ENCODE data around the gene PKNOX2. TPM values are rescaled to one million over a fixed set of nuclear protein-coding genes. Genes with fewer than 3 reads are reported as not detected.

The PKNOX2 gene
- total RNA-seq, 1 experiment from 2014 or later = 3.7 TPM

DNA sequence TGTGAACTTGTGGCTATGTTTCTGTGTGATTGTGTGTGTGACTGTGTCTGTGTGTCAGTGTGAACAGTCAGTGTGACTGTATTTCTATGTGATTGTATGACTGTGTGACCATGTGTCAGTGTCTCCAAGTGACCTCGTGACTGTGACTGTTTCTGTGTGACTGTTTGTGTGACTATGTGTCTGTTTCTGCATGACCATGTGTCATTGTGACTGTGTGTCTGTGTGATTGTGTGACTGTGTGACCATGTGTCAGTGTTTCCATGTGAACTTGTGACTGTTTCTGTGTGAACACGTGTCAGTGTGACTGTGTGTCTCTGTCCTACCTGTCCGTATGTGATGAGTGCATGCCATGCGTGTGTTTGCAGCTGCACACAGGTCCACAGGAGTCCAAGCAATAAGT lies 8.8 kb upstream of the PKNOX2 start (continued):
- TF ChIP-seq ZNF219 (CRISPR knock-in tag; IDR thresholded peaks at IDR 0.05; ENCODE audit: borderline replicate concordance) = no peak
- TF ChIP-seq GRHL2 (CRISPR knock-in tag; IDR thresholded peaks at IDR 0.05; ENCODE audit: insufficient replicate concordance, severe bottlenecking) = no peak
- TF ChIP-seq, protein P1, sequence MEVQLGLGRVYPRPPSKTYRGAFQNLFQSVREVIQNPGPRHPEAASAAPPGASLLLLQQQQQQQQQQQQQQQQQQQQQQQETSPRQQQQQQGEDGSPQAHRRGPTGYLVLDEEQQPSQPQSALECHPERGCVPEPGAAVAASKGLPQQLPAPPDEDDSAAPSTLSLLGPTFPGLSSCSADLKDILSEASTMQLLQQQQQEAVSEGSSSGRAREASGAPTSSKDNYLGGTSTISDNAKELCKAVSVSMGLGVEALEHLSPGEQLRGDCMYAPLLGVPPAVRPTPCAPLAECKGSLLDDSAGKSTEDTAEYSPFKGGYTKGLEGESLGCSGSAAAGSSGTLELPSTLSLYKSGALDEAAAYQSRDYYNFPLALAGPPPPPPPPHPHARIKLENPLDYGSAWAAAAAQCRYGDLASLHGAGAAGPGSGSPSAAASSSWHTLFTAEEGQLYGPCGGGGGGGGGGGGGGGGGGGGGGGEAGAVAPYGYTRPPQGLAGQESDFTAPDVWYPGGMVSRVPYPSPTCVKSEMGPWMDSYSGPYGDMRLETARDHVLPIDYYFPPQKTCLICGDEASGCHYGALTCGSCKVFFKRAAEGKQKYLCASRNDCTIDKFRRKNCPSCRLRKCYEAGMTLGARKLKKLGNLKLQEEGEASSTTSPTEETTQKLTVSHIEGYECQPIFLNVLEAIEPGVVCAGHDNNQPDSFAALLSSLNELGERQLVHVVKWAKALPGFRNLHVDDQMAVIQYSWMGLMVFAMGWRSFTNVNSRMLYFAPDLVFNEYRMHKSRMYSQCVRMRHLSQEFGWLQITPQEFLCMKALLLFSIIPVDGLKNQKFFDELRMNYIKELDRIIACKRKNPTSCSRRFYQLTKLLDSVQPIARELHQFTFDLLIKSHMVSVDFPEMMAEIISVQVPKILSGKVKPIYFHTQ (CRISPR knock-in tag; IDR thresholded peaks at IDR 0.05) = no peak

DNA sequence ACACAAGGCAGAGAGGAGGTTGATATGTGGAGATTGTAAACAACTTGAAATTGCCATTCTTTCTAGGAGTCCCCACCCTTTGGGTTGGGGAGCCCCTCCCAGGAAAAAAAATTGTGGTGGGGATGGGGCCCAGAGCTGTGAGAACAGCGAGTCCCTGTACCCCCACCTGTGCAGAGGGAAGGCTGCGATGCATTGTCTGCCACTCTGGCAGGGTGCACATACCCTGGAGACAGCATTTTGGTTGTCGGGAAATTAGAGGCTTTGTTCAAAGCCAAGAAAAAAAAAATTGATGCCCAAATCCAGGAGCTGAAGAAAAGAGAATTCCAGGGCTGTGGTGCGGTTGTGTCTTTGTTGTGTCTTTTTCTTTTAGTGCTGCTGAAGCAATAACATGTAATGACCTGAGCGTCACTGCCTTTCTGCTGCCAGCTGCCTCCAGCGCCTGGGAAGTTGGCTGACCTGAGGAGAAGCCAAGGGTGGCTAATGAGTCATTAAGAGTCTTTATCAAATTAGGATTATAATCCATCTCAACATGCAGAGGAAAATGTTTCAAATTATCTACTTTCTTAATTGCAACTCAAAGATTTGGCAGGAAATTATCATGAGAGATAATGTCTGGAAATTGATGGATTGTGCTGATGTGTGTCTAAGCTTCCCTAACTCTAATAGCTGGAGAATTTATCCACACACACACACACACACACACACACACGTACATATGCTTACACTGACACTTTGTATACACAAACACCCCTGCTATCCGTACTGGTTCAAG lies 8.0 kb upstream of the PKNOX2 start:
- H3K27me3 Mint-ChIP-seq (ENCODE audit: low read depth) = peaks cover 31% of the 10 kb centered on the region
- H3K36me3 Mint-ChIP-seq = no peaks in the 10 kb centered on the region; the same call in 1 of the 2 replicates
- H3K4me1 Mint-ChIP-seq = peaks cover 13% of the 10 kb centered on the region
- peaks cover 12% of the 10 kb centered on the region for H3K9me3 Mint-ChIP-seq
- H3K27ac Mint-ChIP-seq = no peak overlapping the region
- no peak for TF ChIP-seq NFYB (CRISPR knock-in tag; conservative IDR thresholded peaks at IDR 0.05; ENCODE audit: low read depth)
- TF ChIP-seq, protein P2, sequence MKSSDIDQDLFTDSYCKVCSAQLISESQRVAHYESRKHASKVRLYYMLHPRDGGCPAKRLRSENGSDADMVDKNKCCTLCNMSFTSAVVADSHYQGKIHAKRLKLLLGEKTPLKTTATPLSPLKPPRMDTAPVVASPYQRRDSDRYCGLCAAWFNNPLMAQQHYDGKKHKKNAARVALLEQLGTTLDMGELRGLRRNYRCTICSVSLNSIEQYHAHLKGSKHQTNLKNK (CRISPR knock-in tag; IDR thresholded peaks at IDR 0.05) = no peak
- no peak for TF ChIP-seq RORB (CRISPR knock-in tag; IDR thresholded peaks at IDR 0.05)
- TF ChIP-seq, protein P1 (CRISPR knock-in tag; IDR thresholded peaks at IDR 0.05) = no peak
- TF ChIP-seq JUN (CRISPR knock-in tag; IDR thresholded peaks at IDR 0.05) = no peak
- POLR2A ChIA-PET = no interaction called here
- DNase-seq (ENCODE audit: low spot score) (no peak), ATAC-seq (no peak)
- CTCF ChIA-PET = interaction anchor here (1.1 kb wide), 1 partner anchor 65 kb away, joined by 3 read pairs; no protein-coding TSS in a partner anchor
- H3K4me3 Mint-ChIP-seq = no peak overlapping the region

DNA sequence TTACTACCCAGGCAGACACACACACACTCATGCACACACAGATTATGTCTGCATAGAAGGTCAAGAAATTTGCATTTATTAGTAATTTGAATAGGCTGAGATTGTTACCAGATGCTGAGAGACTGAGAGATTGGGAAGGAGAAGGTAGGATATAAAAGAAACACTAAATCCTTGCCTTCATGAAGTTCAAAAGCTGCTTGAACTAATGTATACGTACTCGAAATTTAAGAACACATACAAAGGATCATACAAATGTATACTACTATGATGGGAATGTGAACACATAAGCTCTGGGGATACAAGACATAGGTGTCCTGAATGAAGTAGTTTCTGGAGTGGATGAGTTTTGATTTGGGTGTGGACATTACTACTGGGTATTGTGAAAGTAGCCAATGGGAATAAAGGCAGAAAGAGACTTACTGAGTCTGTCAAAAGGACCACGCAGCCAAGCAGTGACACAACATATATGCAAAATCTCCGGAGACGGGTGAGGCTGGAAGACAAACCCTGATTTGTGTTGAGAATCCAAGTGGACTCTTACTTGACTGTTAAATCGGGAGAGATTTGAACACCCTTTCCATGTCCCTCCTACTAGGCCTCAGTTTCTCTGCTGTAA lies 7.3 kb upstream of the PKNOX2 start:
- no peak for ATAC-seq
- ChIA-PET CTCF (interaction anchor here (1.1 to 3.6 kb wide), 2 partner anchors 16 to 66 kb away, joined by 3 to 28 read pairs; no protein-coding TSS in a partner anchor), POLR2A (no interaction called here)
- H3K36me3 Mint-ChIP-seq = no peaks in the 10 kb centered on the region; the same call in 1 of the 2 replicates
- H3K9me3 Mint-ChIP-seq = peaks cover 12% of the 10 kb centered on the region
- H3K4me3 Mint-ChIP-seq = no peak overlapping the region
- H3K27me3 Mint-ChIP-seq (ENCODE audit: low read depth) = peaks cover 30% of the 10 kb centered on the region
- no peak overlapping the region for H3K27ac Mint-ChIP-seq
- H3K4me1 Mint-ChIP-seq = peaks cover 20% of the 10 kb centered on the region
- no peak for DNase-seq (ENCODE audit: low spot score)
- TF ChIP-seq, protein P3, sequence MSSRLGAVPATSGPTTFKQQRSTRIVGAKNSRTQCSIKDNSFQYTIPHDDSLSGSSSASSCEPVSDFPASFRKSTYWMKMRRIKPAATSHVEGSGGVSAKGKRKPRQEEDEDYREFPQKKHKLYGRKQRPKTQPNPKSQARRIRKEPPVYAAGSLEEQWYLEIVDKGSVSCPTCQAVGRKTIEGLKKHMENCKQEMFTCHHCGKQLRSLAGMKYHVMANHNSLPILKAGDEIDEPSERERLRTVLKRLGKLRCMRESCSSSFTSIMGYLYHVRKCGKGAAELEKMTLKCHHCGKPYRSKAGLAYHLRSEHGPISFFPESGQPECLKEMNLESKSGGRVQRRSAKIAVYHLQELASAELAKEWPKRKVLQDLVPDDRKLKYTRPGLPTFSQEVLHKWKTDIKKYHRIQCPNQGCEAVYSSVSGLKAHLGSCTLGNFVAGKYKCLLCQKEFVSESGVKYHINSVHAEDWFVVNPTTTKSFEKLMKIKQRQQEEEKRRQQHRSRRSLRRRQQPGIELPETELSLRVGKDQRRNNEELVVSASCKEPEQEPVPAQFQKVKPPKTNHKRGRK (CRISPR knock-in tag; IDR thresholded peaks at IDR 0.05; ENCODE audit: borderline replicate concordance) = no peak
- TF ChIP-seq GRHL2 (CRISPR knock-in tag; IDR thresholded peaks at IDR 0.05; ENCODE audit: insufficient replicate concordance, severe bottlenecking) (no peak), ZNF121 (CRISPR knock-in tag; IDR thresholded peaks at IDR 0.05) (no peak), RORB (CRISPR knock-in tag; IDR thresholded peaks at IDR 0.05) (no peak), FOXK1 (CRISPR knock-in tag; IDR thresholded peaks at IDR 0.05) (no peak), SOX15 (CRISPR knock-in tag; IDR thresholded peaks at IDR 0.05) (no peak), ZNF416 (CRISPR knock-in tag; IDR thresholded peaks at IDR 0.05) (no peak), ZNF317 (CRISPR knock-in tag; IDR thresholded peaks at IDR 0.05; ENCODE audit: borderline replicate concordance, low read depth) (no peak), ZNF138 (CRISPR knock-in tag; conservative IDR thresholded peaks at IDR 0.05) (no peak)
- TF ChIP-seq, protein P2 (CRISPR knock-in tag; IDR thresholded peaks at IDR 0.05) = no peak
- TF ChIP-seq, protein P4, sequence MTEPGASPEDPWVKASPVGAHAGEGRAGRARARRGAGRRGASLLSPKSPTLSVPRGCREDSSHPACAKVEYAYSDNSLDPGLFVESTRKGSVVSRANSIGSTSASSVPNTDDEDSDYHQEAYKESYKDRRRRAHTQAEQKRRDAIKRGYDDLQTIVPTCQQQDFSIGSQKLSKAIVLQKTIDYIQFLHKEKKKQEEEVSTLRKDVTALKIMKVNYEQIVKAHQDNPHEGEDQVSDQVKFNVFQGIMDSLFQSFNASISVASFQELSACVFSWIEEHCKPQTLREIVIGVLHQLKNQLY (CRISPR knock-in tag; IDR thresholded peaks at IDR 0.05) = no peak
- TF ChIP-seq, protein P5, sequence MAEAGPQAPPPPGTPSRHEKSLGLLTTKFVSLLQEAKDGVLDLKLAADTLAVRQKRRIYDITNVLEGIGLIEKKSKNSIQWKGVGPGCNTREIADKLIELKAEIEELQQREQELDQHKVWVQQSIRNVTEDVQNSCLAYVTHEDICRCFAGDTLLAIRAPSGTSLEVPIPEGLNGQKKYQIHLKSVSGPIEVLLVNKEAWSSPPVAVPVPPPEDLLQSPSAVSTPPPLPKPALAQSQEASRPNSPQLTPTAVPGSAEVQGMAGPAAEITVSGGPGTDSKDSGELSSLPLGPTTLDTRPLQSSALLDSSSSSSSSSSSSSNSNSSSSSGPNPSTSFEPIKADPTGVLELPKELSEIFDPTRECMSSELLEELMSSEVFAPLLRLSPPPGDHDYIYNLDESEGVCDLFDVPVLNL (CRISPR knock-in tag; IDR thresholded peaks at IDR 0.05; ENCODE audit: borderline replicate concordance, low read depth) = no peak
- TF ChIP-seq, protein P6, sequence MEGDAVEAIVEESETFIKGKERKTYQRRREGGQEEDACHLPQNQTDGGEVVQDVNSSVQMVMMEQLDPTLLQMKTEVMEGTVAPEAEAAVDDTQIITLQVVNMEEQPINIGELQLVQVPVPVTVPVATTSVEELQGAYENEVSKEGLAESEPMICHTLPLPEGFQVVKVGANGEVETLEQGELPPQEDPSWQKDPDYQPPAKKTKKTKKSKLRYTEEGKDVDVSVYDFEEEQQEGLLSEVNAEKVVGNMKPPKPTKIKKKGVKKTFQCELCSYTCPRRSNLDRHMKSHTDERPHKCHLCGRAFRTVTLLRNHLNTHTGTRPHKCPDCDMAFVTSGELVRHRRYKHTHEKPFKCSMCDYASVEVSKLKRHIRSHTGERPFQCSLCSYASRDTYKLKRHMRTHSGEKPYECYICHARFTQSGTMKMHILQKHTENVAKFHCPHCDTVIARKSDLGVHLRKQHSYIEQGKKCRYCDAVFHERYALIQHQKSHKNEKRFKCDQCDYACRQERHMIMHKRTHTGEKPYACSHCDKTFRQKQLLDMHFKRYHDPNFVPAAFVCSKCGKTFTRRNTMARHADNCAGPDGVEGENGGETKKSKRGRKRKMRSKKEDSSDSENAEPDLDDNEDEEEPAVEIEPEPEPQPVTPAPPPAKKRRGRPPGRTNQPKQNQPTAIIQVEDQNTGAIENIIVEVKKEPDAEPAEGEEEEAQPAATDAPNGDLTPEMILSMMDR (IDR thresholded peaks at IDR 0.05) = no peak

Measured in WTC11 (cell line).